ENCODE results near the gene OPRPN. TPM values are rescaled to one million over a fixed set of nuclear protein-coding genes. Genes with fewer than 3 reads are reported as not detected.

The OPRPN gene, protein sequence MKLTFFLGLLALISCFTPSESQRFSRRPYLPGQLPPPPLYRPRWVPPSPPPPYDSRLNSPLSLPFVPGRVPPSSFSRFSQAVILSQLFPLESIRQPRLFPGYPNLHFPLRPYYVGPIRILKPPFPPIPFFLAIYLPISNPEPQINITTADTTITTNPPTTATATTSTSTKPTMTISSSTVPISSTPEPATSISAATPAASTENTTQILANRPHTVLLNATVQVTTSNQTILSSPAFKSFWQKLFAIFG
- not detected for total RNA-seq

DNA sequence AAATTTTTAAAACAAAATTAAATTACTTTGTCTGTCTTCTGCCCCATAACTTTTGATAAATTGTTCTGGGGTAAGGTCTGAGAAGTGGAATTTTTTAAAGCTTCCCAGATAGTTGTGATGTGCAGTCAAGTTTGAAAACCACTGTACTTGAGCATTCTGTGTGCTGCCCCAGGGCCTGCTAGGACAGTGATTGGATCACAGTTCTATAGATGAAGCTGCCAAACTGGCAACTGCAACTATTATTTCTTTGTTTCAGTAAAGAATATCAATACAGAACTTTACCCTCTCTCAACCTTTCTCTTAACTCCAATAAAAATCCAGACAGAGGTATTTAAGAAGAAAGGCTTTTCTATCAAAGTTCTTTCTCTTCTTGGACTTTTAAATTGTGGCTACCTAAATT lies at the start of gene OPRPN:
Gene OPRPN (plus strand): TSS at position 361 of the 400 bp plus-strand sequence. CDS start 1,346 bp downstream, outside the sequence.
- Histone ChIP-seq H3K9ac (ENCODE audit: low read depth in 1 of 3, low read length in 3 of 3) (no peak within 1 kb of the TSS), H3K27me3 (ENCODE audit: control insufficient read depth in 3 of 3, insufficient read depth in 3 of 3, low read length in 3 of 3) (no peaks in the 10 kb centered on the region), H3K36me3 (ENCODE audit: control insufficient read depth in 3 of 3, insufficient read depth in 3 of 3, low read length in 3 of 3) (no peaks in the 10 kb centered on the region), H3K4me3 (ENCODE audit: low read length in 3 of 3) (no peak within 1 kb of the TSS), H3K27ac (ENCODE audit: low read depth, low read length) (no peak within 1 kb of the TSS), H3K4me1 (ENCODE audit: control insufficient read depth in 3 of 3, insufficient read depth in 3 of 3, low read length in 3 of 3) (no peaks in the 10 kb centered on the region), H3K9me3 (ENCODE audit: control insufficient read depth in 3 of 3, low read length in 3 of 3) (no peaks in the 10 kb centered on the region)

DNA sequence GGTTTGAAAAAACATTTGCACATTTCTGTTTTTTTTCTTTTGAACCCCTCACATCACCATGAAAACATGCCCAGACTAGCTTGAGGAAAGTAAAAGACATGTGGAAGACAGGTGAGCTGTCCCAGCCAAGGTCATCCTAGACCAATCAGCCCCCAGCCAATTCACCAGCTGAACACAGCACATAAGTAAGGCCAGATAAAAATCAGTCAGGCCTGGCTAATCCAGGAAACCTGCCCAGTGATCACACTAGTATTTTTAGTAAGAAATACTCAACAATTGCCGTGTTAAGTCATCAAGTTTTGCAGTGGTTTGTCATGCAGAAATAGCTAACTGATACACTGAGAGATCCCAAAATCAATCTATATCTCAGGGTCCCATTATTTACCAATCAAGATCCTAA lies 41.6 kb upstream of the OPRPN start:
- no peaks in the 10 kb centered on the region for H3K36me3 ChIP-seq (ENCODE audit: control insufficient read depth in 3 of 3, insufficient read depth in 3 of 3, low read length in 3 of 3)
- H3K4me3 ChIP-seq (ENCODE audit: low read length in 3 of 3), result no peak overlapping the region
- no peaks in the 10 kb centered on the region for H3K9me3 ChIP-seq (ENCODE audit: control insufficient read depth in 3 of 3, low read length in 3 of 3)
- H3K4me1 ChIP-seq (ENCODE audit: control insufficient read depth in 3 of 3, insufficient read depth in 3 of 3, low read length in 3 of 3), result no peaks in the 10 kb centered on the region
- H3K27ac ChIP-seq (ENCODE audit: low read depth, low read length), result no peak overlapping the region
- H3K9ac ChIP-seq (ENCODE audit: low read depth in 1 of 3, low read length in 3 of 3), result no peak overlapping the region
- H3K27me3 ChIP-seq (ENCODE audit: control insufficient read depth in 3 of 3, insufficient read depth in 3 of 3, low read length in 3 of 3), result no peaks in the 10 kb centered on the region

DNA sequence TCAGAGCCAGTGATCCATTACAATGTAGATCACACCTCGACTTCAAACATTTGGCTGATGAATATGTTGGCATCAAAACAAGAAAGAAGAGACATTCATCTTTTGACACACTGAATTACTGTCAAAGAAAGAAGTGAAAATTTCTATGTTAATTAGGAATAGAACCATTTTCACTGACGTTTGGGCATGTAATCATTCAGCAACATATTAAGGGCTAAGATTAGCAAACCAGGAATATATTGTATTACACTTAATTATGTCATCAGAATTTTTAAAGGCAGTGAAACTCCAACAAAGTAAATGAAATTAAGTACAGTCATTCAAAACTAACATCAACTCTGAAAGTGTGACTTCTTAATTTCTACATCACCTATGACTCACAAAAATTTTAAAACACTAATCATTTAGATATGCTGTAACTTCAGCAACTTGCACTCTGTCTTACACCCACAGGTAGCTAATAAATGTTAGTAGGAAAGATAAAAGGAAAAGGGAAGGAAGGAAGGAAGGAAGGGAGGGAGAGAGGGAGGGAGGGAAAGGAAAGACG lies 38.6 kb upstream of the OPRPN start:
- H3K4me3 ChIP-seq (ENCODE audit: low read length in 3 of 3), result no peak overlapping the region
- H3K27ac ChIP-seq (ENCODE audit: low read depth, low read length), result no peak overlapping the region
- H3K36me3 ChIP-seq (ENCODE audit: control insufficient read depth in 3 of 3, insufficient read depth in 3 of 3, low read length in 3 of 3), result no peaks in the 10 kb centered on the region
- no peaks in the 10 kb centered on the region for H3K4me1 ChIP-seq (ENCODE audit: control insufficient read depth in 3 of 3, insufficient read depth in 3 of 3, low read length in 3 of 3)
- no peaks in the 10 kb centered on the region for H3K9me3 ChIP-seq (ENCODE audit: control insufficient read depth in 3 of 3, low read length in 3 of 3)
- H3K9ac ChIP-seq (ENCODE audit: low read depth in 1 of 3, low read length in 3 of 3), result no peak overlapping the region
- no peaks in the 10 kb centered on the region for H3K27me3 ChIP-seq (ENCODE audit: control insufficient read depth in 3 of 3, insufficient read depth in 3 of 3, low read length in 3 of 3)

DNA sequence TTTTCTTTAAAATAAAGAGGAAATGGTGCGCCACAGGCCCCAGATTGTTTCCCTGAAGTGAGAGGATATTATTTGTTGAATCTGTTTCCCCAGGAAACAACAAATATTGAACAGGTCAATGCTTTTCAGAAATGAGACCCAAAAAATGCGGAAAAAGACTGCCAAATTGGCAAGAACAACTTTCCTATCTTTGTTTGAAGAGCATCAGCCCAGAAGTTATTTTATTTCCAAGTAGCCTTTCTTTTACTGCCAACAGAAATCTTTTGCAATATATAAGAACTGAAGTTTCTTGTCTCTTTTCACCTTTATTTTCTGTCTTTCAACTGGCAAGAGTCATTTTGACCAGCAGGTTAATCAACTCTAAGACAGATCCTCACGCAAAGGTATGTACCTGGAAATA lies 37.3 kb upstream of the OPRPN start, which contains the start of gene SMR3A:
Gene SMR3A (plus strand): TSS at position 301 of the 400 bp plus-strand sequence. CDS start 1,356 bp downstream, outside the sequence.
- no peaks in the 10 kb centered on the region for H3K27me3 ChIP-seq (ENCODE audit: control insufficient read depth in 3 of 3, insufficient read depth in 3 of 3, low read length in 3 of 3)
- H3K4me3 ChIP-seq (ENCODE audit: low read length in 3 of 3), result no peak within 1 kb of the TSS
- no peaks in the 10 kb centered on the region for H3K9me3 ChIP-seq (ENCODE audit: control insufficient read depth in 3 of 3, low read length in 3 of 3)
- H3K36me3 ChIP-seq (ENCODE audit: control insufficient read depth in 3 of 3, insufficient read depth in 3 of 3, low read length in 3 of 3), result no peaks in the 10 kb centered on the region
- H3K4me1 ChIP-seq (ENCODE audit: control insufficient read depth in 3 of 3, insufficient read depth in 3 of 3, low read length in 3 of 3), result no peaks in the 10 kb centered on the region
- no peak within 1 kb of the TSS for H3K9ac ChIP-seq (ENCODE audit: low read depth in 1 of 3, low read length in 3 of 3)
- H3K27ac ChIP-seq (ENCODE audit: low read depth, low read length), result no peak within 1 kb of the TSS

DNA sequence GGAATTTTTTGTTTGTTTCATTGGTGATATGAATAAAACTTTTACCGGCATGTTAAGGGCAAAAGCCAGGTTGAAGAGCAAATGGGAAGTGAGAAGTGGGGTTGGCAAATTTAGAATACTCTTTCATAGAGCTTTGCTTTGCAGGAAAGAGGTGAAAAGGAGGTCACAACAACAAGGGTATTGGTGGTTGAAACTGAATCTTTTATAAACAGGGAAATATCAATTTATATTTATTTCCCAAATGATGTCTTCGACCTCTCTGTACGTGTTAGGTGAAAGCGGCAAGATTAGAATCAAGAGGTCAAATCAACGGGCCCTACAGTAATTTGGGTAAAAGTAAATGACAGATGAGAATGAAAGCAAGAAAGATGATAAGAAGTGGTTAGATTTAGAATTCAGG lies 33.7 kb upstream of the OPRPN start:
- Histone ChIP-seq H3K27me3 (ENCODE audit: control insufficient read depth in 3 of 3, insufficient read depth in 3 of 3, low read length in 3 of 3) (no peaks in the 10 kb centered on the region), H3K27ac (ENCODE audit: low read depth, low read length) (no peak overlapping the region), H3K36me3 (ENCODE audit: control insufficient read depth in 3 of 3, insufficient read depth in 3 of 3, low read length in 3 of 3) (no peaks in the 10 kb centered on the region), H3K4me1 (ENCODE audit: control insufficient read depth in 3 of 3, insufficient read depth in 3 of 3, low read length in 3 of 3) (no peaks in the 10 kb centered on the region), H3K4me3 (ENCODE audit: low read length in 3 of 3) (no peak overlapping the region), H3K9ac (ENCODE audit: low read depth in 1 of 3, low read length in 3 of 3) (no peak overlapping the region), H3K9me3 (ENCODE audit: control insufficient read depth in 3 of 3, low read length in 3 of 3) (no peaks in the 10 kb centered on the region)

DNA sequence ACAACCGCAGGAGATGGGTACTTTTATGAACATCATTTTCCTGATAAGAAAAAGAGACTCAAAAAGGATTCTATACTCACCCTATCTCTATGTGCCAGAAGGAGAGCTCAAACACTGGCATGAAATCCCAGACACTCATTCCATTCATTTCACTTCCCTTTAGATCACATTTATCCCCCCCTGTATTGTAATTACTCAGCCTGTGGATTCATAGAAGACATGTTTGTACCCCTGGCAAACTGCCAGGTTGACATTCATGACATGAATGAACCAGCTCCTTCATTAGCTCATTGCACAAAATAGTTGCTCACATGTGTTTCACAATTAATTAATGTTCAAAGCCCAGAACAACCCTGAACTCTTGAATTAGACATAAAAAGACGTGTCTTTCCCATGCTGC lies 32.3 kb upstream of the OPRPN start:
- no peaks in the 10 kb centered on the region for H3K36me3 ChIP-seq (ENCODE audit: control insufficient read depth in 3 of 3, insufficient read depth in 3 of 3, low read length in 3 of 3)

DNA sequence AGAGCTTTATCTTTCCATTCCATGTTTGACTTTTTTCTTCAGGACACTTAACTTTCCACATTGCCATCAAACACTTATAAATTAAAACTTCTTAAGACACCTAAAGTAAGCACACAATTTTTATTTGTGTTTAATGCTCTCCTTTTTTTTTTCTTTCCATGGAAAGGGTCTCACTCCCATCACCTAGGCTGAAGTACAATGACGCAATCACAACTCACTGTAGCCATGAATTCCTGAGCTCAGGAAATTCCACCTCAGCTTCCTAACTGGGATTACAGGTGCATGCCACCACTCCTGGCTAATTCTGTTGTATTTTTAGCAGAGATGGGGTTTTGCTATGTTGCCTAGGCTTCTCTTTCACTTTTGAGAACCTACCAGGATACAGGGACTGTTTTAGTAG lies 29.9 kb upstream of the OPRPN start:
- no peak overlapping the region for H3K27ac ChIP-seq (ENCODE audit: low read depth, low read length)
- no peaks in the 10 kb centered on the region for H3K27me3 ChIP-seq (ENCODE audit: control insufficient read depth in 3 of 3, insufficient read depth in 3 of 3, low read length in 3 of 3)
- H3K4me3 ChIP-seq (ENCODE audit: low read length in 3 of 3), result no peak overlapping the region
- no peaks in the 10 kb centered on the region for H3K4me1 ChIP-seq (ENCODE audit: control insufficient read depth in 3 of 3, insufficient read depth in 3 of 3, low read length in 3 of 3)
- no peaks in the 10 kb centered on the region for H3K36me3 ChIP-seq (ENCODE audit: control insufficient read depth in 3 of 3, insufficient read depth in 3 of 3, low read length in 3 of 3)
- no peak overlapping the region for H3K9ac ChIP-seq (ENCODE audit: low read depth in 1 of 3, low read length in 3 of 3)
- no peaks in the 10 kb centered on the region for H3K9me3 ChIP-seq (ENCODE audit: control insufficient read depth in 3 of 3, low read length in 3 of 3)

More for the DNA sequence above, 32.3 kb upstream of the OPRPN start:
- no peaks in the 10 kb centered on the region for H3K27me3 ChIP-seq (ENCODE audit: control insufficient read depth in 3 of 3, insufficient read depth in 3 of 3, low read length in 3 of 3)
- no peak overlapping the region for H3K4me3 ChIP-seq (ENCODE audit: low read length in 3 of 3)
- no peaks in the 10 kb centered on the region for H3K4me1 ChIP-seq (ENCODE audit: control insufficient read depth in 3 of 3, insufficient read depth in 3 of 3, low read length in 3 of 3)
- H3K9ac ChIP-seq (ENCODE audit: low read depth in 1 of 3, low read length in 3 of 3), result no peak overlapping the region
- H3K9me3 ChIP-seq (ENCODE audit: control insufficient read depth in 3 of 3, low read length in 3 of 3), result no peaks in the 10 kb centered on the region
- H3K27ac ChIP-seq (ENCODE audit: low read depth, low read length), result no peak overlapping the region

DNA sequence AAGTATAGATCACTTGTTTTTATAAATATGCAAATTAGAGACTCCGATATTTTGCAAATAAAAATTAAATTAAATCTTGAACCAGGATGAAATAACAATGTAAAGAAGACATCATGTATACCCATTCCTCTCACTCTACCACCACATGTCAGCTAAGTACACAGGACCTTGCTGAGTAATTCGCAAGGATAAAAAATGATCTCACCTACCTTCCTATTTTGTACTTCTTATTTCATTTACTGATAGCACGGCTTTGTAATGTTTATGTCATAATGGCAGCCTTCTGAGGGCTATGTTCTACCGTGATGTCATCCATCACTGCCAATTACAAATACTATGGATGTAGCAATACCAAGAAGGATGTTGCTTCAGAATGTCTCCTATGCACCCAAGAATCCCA lies 25.8 kb upstream of the OPRPN start:
- Histone ChIP-seq H3K27me3 (ENCODE audit: control insufficient read depth in 3 of 3, insufficient read depth in 3 of 3, low read length in 3 of 3) (no peaks in the 10 kb centered on the region), H3K4me1 (ENCODE audit: control insufficient read depth in 3 of 3, insufficient read depth in 3 of 3, low read length in 3 of 3) (no peaks in the 10 kb centered on the region), H3K9ac (ENCODE audit: low read depth in 1 of 3, low read length in 3 of 3) (no peak overlapping the region), H3K27ac (ENCODE audit: low read depth, low read length) (no peak overlapping the region), H3K4me3 (ENCODE audit: low read length in 3 of 3) (no peak overlapping the region), H3K36me3 (ENCODE audit: control insufficient read depth in 3 of 3, insufficient read depth in 3 of 3, low read length in 3 of 3) (no peaks in the 10 kb centered on the region), H3K9me3 (ENCODE audit: control insufficient read depth in 3 of 3, low read length in 3 of 3) (no peaks in the 10 kb centered on the region)

DNA sequence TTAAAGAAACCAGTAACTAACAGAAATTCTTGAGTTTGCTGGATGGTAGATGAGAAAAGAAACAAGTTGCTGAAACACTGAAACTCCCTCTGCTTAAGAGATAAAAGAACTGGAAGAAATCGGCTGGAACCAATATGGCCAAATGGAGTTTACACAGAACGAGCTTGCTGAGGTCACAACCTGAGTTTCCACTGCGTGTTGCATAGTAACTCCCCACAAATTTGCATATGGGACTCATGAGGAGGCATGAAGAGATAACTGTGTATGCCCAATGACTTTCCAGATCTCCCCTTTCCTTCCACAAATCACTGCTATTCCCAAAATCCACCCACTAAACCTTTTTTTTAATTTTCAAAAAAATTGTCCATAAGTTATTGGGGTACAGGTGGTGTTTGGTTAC lies 25.0 kb upstream of the OPRPN start:
- no peak overlapping the region for H3K4me3 ChIP-seq (ENCODE audit: low read length in 3 of 3)
- H3K4me1 ChIP-seq (ENCODE audit: control insufficient read depth in 3 of 3, insufficient read depth in 3 of 3, low read length in 3 of 3), result no peaks in the 10 kb centered on the region
- H3K9me3 ChIP-seq (ENCODE audit: control insufficient read depth in 3 of 3, low read length in 3 of 3), result no peaks in the 10 kb centered on the region
- no peaks in the 10 kb centered on the region for H3K36me3 ChIP-seq (ENCODE audit: control insufficient read depth in 3 of 3, insufficient read depth in 3 of 3, low read length in 3 of 3)
- H3K9ac ChIP-seq (ENCODE audit: low read depth in 1 of 3, low read length in 3 of 3), result no peak overlapping the region
- H3K27ac ChIP-seq (ENCODE audit: low read depth, low read length), result no peak overlapping the region
- H3K27me3 ChIP-seq (ENCODE audit: control insufficient read depth in 3 of 3, insufficient read depth in 3 of 3, low read length in 3 of 3), result no peaks in the 10 kb centered on the region

DNA sequence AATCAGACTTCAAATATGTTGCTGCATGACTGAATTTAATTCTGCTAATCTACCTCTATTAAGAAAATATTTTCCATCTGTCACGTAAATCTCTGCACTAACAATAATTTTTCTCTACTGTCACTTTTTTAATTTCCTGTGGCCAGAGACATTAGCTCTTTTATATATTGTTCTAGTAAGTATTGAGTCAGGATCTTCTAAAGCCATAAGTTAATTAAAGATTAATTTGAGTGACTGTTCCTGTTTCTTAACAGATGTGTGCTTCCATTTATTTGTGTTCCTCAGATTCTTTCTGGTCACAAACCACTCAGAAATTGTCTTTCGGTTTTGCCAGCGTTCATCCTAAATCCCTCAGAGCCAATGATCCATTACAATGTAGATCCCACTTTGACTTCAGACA lies 17.2 kb upstream of the OPRPN start:
- no peaks in the 10 kb centered on the region for H3K27me3 ChIP-seq (ENCODE audit: control insufficient read depth in 3 of 3, insufficient read depth in 3 of 3, low read length in 3 of 3)
- no peaks in the 10 kb centered on the region for H3K9me3 ChIP-seq (ENCODE audit: control insufficient read depth in 3 of 3, low read length in 3 of 3)
- no peak overlapping the region for H3K4me3 ChIP-seq (ENCODE audit: low read length in 3 of 3)
- no peak overlapping the region for H3K27ac ChIP-seq (ENCODE audit: low read depth, low read length)
- H3K9ac ChIP-seq (ENCODE audit: low read depth in 1 of 3, low read length in 3 of 3), result no peak overlapping the region
- H3K36me3 ChIP-seq (ENCODE audit: control insufficient read depth in 3 of 3, insufficient read depth in 3 of 3, low read length in 3 of 3), result no peaks in the 10 kb centered on the region
- no peaks in the 10 kb centered on the region for H3K4me1 ChIP-seq (ENCODE audit: control insufficient read depth in 3 of 3, insufficient read depth in 3 of 3, low read length in 3 of 3)
